Hepatocyte (in vitro differentiated cells): ENCODE results near the gene KCNK15. TPM values are rescaled to one million over a fixed set of nuclear protein-coding genes. Genes with fewer than 3 reads are reported as not detected.

ENCODE experiments used
- DNase-seq: peaks from one replicate; pipeline ENCODE4 v3.0.0-alpha.2; 2016; ENCODE audit warnings: low spot score
- H2AFZ ChIP-seq: fragments of 200-600 bp; sonication (generic); 2 replicates; pipeline ENCODE4 v1.6.0; 2016; ENCODE audit warnings: antibody characterized with exemption, mild to moderate bottlenecking
- H3K27ac ChIP-seq: fragments of 200-600 bp; sonication (generic); 2 replicates; pipeline ENCODE4 v1.5.1; 2016; ENCODE audit warnings: mild to moderate bottlenecking
- H3K27me3 ChIP-seq: fragments of 200-600 bp; sonication (generic); 2 replicates; pipeline ENCODE4 v1.6.1; 2016
- H3K36me3 ChIP-seq: fragments of 200-600 bp; sonication (generic); replicated peaks from 2 replicates; pipeline ENCODE4 v1.5.1; 2016; ENCODE audit warnings: low read depth; ENCODE audit not compliant: insufficient read depth
- H3K4me1 ChIP-seq: fragments of 200-600 bp; sonication (generic); 2 replicates; pipeline ENCODE4 v1.5.1; 2016; ENCODE audit warnings: mild to moderate bottlenecking, moderate library complexity; ENCODE audit not compliant: insufficient read depth
- H3K4me2 ChIP-seq: fragments of 200-600 bp; sonication (generic); 2 replicates; pipeline ENCODE4 v1.6.0; 2016
- H3K4me3 ChIP-seq: fragments of 200-600 bp; sonication (generic); 2 replicates; pipeline ENCODE4 v1.5.1; 2016; ENCODE audit warnings: mild to moderate bottlenecking
- H3K79me2 ChIP-seq: fragments of 200-600 bp; sonication (generic); 2 replicates; pipeline ENCODE4 v1.6.0; 2017; ENCODE audit warnings: mild to moderate bottlenecking
- H3K9me2 ChIP-seq: fragments of 200-600 bp; sonication (generic); replicated peaks from 2 replicates; pipeline ENCODE4 v1.6.0; 2017; ENCODE audit warnings: mild to moderate bottlenecking; ENCODE audit not compliant: insufficient read depth
- H3K9me3 ChIP-seq: fragments of 200-600 bp; sonication (generic); 2 replicates; pipeline ENCODE4 v1.5.1; 2016; ENCODE audit warnings: low read depth, mild to moderate bottlenecking
- H4K20me1 ChIP-seq: fragments of 200-600 bp; sonication (generic); 2 replicates; pipeline ENCODE4 v1.6.0; 2016; ENCODE audit warnings: mild to moderate bottlenecking; ENCODE audit not compliant: insufficient read depth, poor library complexity, severe bottlenecking
- EZH2 ChIP-seq: fragments of 200-600 bp; sonication (generic); IDR thresholded peaks from 2 replicates; pipeline ENCODE4 v1.6.1; 2016; ENCODE audit warnings: antibody characterized with exemption, mild to moderate bottlenecking, borderline replicate concordance
- EZH2phosphoT487 ChIP-seq: fragments of 200-600 bp; sonication (generic); IDR thresholded peaks from one replicate; pipeline ENCODE4 v1.6.1; 2018; ENCODE audit warnings: antibody characterized with exemption, mild to moderate bottlenecking, low read depth, moderate library complexity; ENCODE audit not compliant: unreplicated experiment, severe bottlenecking
- WGBS: methylation state at CpG from one replicate; pipeline ENCODE4 v1.1.6; 2016; ENCODE audit warnings: low lambda C conversion rate; ENCODE audit errors: missing lambda C conversion rate; 5-methylcytosine and 5-hydroxymethylcytosine counted together
- polyA plus RNA-seq: library from polyadenylated mRNA; unstranded; fragments of >200 nt; fragmentation: Nextera tagmentation; extraction: Ambion mirVana; gene quantifications from 2 replicates; pipeline ENCODE4 v1.2.1, GENCODE V29; 2016
- total RNA-seq: library from RNA; depleted of rRNA; stranded (reverse); fragments of >200 nt; gene quantifications from 2 replicates; pipeline ENCODE4 v1.2.3, GENCODE V29; 2014
- TF ChIP-seq, protein P1 (sequence below): fragments of 200-600 bp; sonication (generic); IDR thresholded peaks from 2 replicates; pipeline ENCODE4 v1.5.1; 2016; ENCODE audit warnings: antibody characterized with exemption, mild to moderate bottlenecking; ENCODE audit not compliant: poor library complexity

Gene KCNK15
- total and polyA plus RNA-seq, 2 experiments from 2014 or later, result 1.7 to 4.3 TPM

DNA sequence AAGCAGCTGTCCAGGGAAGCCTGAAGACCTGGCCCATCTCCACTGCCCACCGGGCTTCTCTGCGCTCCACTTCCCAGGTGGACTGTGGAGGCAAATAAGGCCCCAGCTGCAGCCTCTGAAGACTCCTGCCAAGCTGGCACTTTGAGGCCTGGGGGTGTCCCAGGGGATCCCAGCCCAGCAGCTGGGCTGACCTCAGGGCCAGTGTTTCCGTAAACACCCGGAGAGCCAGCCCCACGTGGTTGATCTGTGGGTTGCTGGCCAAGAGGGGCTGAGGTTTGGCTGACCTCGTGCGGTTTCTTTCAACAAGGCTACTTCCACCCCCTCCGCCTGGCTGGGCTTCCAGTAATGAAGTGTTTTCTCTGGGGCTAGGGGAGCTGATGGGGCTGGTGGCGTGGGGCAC is 42.9 kb upstream of the KCNK15 start:
- WGBS, result 68% methylated on average over 9 of the region's 9 CpGs
- peaks cover 6% of the 10 kb centered on the region for H3K4me1 ChIP-seq
- no peak overlapping the region for H3K27ac ChIP-seq
- no peak overlapping the region for H2AFZ ChIP-seq
- no peaks in the 10 kb centered on the region for H4K20me1 ChIP-seq
- H3K27me3 ChIP-seq, result no peaks in the 10 kb centered on the region
- TF ChIP-seq, protein P1, sequence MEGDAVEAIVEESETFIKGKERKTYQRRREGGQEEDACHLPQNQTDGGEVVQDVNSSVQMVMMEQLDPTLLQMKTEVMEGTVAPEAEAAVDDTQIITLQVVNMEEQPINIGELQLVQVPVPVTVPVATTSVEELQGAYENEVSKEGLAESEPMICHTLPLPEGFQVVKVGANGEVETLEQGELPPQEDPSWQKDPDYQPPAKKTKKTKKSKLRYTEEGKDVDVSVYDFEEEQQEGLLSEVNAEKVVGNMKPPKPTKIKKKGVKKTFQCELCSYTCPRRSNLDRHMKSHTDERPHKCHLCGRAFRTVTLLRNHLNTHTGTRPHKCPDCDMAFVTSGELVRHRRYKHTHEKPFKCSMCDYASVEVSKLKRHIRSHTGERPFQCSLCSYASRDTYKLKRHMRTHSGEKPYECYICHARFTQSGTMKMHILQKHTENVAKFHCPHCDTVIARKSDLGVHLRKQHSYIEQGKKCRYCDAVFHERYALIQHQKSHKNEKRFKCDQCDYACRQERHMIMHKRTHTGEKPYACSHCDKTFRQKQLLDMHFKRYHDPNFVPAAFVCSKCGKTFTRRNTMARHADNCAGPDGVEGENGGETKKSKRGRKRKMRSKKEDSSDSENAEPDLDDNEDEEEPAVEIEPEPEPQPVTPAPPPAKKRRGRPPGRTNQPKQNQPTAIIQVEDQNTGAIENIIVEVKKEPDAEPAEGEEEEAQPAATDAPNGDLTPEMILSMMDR, result no peak
- TF ChIP-seq EZH2phosphoT487, result no peak
- TF ChIP-seq EZH2, result no peak
- H3K9me2 ChIP-seq, result no peaks in the 10 kb centered on the region
- H3K79me2 ChIP-seq, result no peaks in the 10 kb centered on the region
- DNase-seq, result peak; percentile 32
- H3K36me3 ChIP-seq, result no peaks in the 10 kb centered on the region
- no peak overlapping the region for H3K4me2 ChIP-seq
- H3K9me3 ChIP-seq, result no peaks in the 10 kb centered on the region
- no peak overlapping the region for H3K4me3 ChIP-seq

DNA sequence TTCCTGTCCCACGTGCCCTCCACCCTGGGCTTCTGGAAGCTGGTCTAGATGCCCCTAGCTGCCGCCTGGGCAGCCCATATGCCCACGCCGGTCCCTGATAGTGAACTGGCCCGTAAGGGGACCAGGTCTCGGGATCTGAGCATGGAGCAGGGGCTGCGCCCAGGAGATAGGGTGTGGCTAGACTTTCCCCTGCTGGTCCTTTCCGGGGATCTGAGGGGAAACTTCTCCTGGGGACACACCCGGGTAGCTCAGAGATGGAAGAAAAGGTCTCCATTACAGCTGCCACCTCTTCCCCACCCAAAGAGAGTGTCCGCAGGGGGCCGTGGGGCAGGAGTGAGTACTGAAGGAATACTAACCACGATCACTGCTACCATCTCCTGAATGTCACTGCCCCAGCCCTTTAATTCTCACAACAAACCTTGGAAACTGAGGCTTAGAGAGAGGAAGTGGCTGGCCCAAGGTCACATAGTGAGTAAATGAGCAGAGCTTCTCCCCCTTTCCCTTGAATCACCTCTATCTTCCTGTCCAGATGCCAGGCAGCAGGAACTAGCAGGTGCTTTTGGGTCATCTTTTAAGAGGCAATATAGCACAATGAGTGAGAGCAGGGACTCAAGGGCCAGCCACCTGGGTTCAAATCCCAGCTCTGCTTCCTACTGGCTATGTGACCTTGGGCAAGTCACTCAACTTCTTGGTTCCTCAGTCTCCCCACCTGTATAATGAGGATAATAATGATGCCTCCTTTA is 42.3 kb upstream of the KCNK15 start:
- Histone ChIP-seq H2AFZ (no peak overlapping the region), H3K27ac (no peak overlapping the region), H3K4me2 (no peak overlapping the region), H3K4me1 (peaks cover 6% of the 10 kb centered on the region), H3K4me3 (no peak overlapping the region), H3K27me3 (no peaks in the 10 kb centered on the region), H3K9me2 (no peaks in the 10 kb centered on the region), H3K9me3 (no peaks in the 10 kb centered on the region), H3K36me3 (no peaks in the 10 kb centered on the region), H4K20me1 (no peaks in the 10 kb centered on the region), H3K79me2 (no peaks in the 10 kb centered on the region)
- no peak for TF ChIP-seq EZH2phosphoT487
- TF ChIP-seq, protein P1, result no peak
- TF ChIP-seq EZH2, result no peak
- no peak for DNase-seq
- 92% methylated on average over 12 of the region's 12 CpGs for WGBS

DNA sequence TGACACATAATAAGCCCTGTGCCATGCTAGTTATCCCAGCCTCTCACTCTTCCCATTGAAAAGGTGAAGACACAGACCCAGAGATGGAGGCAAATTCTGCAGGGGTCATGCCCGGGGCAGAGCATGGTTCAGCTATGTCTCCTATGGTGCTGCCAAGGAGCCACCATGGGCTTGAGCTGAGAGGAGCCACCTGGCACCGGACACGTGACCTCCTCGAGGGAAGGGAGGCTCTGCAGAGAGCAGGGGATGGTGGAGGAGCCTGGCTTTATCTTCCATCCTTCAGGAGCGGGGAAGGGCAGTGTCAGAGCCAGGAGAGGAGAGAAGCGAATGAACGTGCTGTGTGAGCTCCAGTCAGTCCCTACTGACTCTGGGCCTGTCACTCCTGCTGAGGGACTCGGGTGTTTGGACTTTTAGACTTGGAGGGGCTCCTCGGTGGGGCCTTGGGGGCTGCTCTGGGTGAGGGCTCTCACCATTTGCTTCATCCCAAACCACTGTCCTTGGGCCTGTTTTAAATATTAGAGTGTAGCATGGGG is 41.6 kb upstream of the KCNK15 start:
- H3K4me1 ChIP-seq, result peaks cover 6% of the 10 kb centered on the region
- H3K4me3 ChIP-seq, result no peak overlapping the region
- TF ChIP-seq, protein P1, result no peak
- TF ChIP-seq EZH2phosphoT487 (no peak), EZH2 (no peak)
- no peaks in the 10 kb centered on the region for H3K79me2 ChIP-seq
- no peaks in the 10 kb centered on the region for H3K9me3 ChIP-seq
- H3K36me3 ChIP-seq, result no peaks in the 10 kb centered on the region
- no peak overlapping the region for H3K27ac ChIP-seq
- DNase-seq, result no peak
- no peaks in the 10 kb centered on the region for H3K27me3 ChIP-seq
- no peak overlapping the region for H2AFZ ChIP-seq
- H4K20me1 ChIP-seq, result no peaks in the 10 kb centered on the region
- H3K4me2 ChIP-seq, result no peak overlapping the region
- no peaks in the 10 kb centered on the region for H3K9me2 ChIP-seq
- WGBS, result 83% methylated on average over 9 of the region's 9 CpGs
